ENCODE results near the gene HCFC1. TPM values are rescaled to one million over a fixed set of nuclear protein-coding genes. Genes with fewer than 3 reads are reported as not detected.

Gene HCFC1
- total RNA-seq, 1 experiment from 2014 or later: 95.6 TPM

GRCh38 chrX:153941336-153942252 lies 30.0 kb downstream of the HCFC1 start:
- H3K36me3 Mint-ChIP-seq (ENCODE audit: insufficient read depth, unreplicated experiment): peaks cover 7% of the 10 kb centered on the region
- Histone ChIP-seq H3K4me1 (0 out of 2 replicates have a peak, but pooled peaks cover 6% of the 10 kb centered on the region), H3K9me3 (no peaks in the 10 kb centered on the region), H3K27me3 (replicated peaks; ENCODE audit: control insufficient read depth, insufficient read depth, low read length) (no peaks in the 10 kb centered on the region), H3K4me3 (ENCODE audit: low read depth, low read length) (no peak overlapping the region), H3K36me3 (ENCODE audit: control insufficient read depth, insufficient read depth, low read length) (no peaks in the 10 kb centered on the region)
- H3K27me3 Mint-ChIP-seq (ENCODE audit: insufficient read depth, unreplicated experiment): no peaks in the 10 kb centered on the region
- no peak for TF ChIP-seq CTCF (IDR thresholded peaks at IDR 0.05; ENCODE audit: insufficient read depth in 1 of 2, low read depth in 1 of 2, low read length in 1 of 2, severe bottlenecking in 1 of 2, unreplicated experiment in 1 of 2)
- no TSS peak for BruUV-seq (replicated peaks)
- POLR2A ChIA-PET: no interaction called here
- intact Hi-C loops (cut with micrococcal nuclease; ENCODE audit: unreplicated experiment): no loop called here
- H3K4me1 Mint-ChIP-seq (ENCODE audit: low read depth, unreplicated experiment): peaks cover 5% of the 10 kb centered on the region
- no peak overlapping the region for H3K27ac Mint-ChIP-seq (ENCODE audit: unreplicated experiment)
- no peak for DNase-seq
- H3K4me3 Mint-ChIP-seq (ENCODE audit: unreplicated experiment): no peak overlapping the region
- CTCF ChIA-PET: no interaction called here
- no peaks in the 10 kb centered on the region for H3K9me3 Mint-ChIP-seq (ENCODE audit: unreplicated experiment)

- TF ChIP-seq CTCF (IDR thresholded peaks at IDR 0.05; ENCODE audit: insufficient read depth in 1 of 2, low read depth in 1 of 2, low read length in 1 of 2, severe bottlenecking in 1 of 2, unreplicated experiment in 1 of 2): no peak
- no peak overlapping the region for H3K27ac Mint-ChIP-seq (ENCODE audit: unreplicated experiment)
- Histone ChIP-seq H3K4me3 (ENCODE audit: low read depth, low read length) (no peak overlapping the region), H3K27me3 (replicated peaks; ENCODE audit: control insufficient read depth, insufficient read depth, low read length) (no peaks in the 10 kb centered on the region), H3K4me1 (0 out of 2 replicates have a peak, but pooled peaks cover 6% of the 10 kb centered on the region), H3K36me3 (ENCODE audit: control insufficient read depth, insufficient read depth, low read length) (no peaks in the 10 kb centered on the region), H3K9me3 (no peaks in the 10 kb centered on the region)
- no peaks in the 10 kb centered on the region for H3K27me3 Mint-ChIP-seq (ENCODE audit: insufficient read depth, unreplicated experiment)
- H3K4me3 Mint-ChIP-seq (ENCODE audit: unreplicated experiment): no peak overlapping the region
- CTCF ChIA-PET: interaction anchor here (0.7 kb wide), 1 partner anchor 197 kb away, joined by 3 read pairs; no protein-coding TSS in a partner anchor
- no TSS peak for BruUV-seq (replicated peaks)
- intact Hi-C loops (cut with micrococcal nuclease; ENCODE audit: unreplicated experiment): no loop called here
- H3K4me1 Mint-ChIP-seq (ENCODE audit: low read depth, unreplicated experiment): peaks cover 5% of the 10 kb centered on the region
- POLR2A ChIA-PET: interaction anchor here (0.6 kb wide), 1 partner anchor 11 kb away, joined by 3 read pairs; no protein-coding TSS in a partner anchor
- no peak for DNase-seq
- H3K36me3 Mint-ChIP-seq (ENCODE audit: insufficient read depth, unreplicated experiment): peaks cover 6% of the 10 kb centered on the region
- H3K9me3 Mint-ChIP-seq (ENCODE audit: unreplicated experiment): no peaks in the 10 kb centered on the region
These were observed 32.0 kb downstream of the HCFC1 start for GRCh38 chrX:153939573-153939972.

GRCh38 chrX:153938226-153938786 lies 33.3 kb downstream of the HCFC1 start:
- no peaks in the 10 kb centered on the region for H3K27me3 Mint-ChIP-seq (ENCODE audit: insufficient read depth, unreplicated experiment)
- no peaks in the 10 kb centered on the region for H3K36me3 ChIP-seq (ENCODE audit: control insufficient read depth, insufficient read depth, low read length)
- peaks cover 5% of the 10 kb centered on the region for H3K4me1 Mint-ChIP-seq (ENCODE audit: low read depth, unreplicated experiment)
- ChIA-PET CTCF (no interaction called here), POLR2A (no interaction called here)
- H3K36me3 Mint-ChIP-seq (ENCODE audit: insufficient read depth, unreplicated experiment): peaks cover 6% of the 10 kb centered on the region
- H3K9me3 Mint-ChIP-seq (ENCODE audit: unreplicated experiment): no peaks in the 10 kb centered on the region
- no TSS peak for BruUV-seq (replicated peaks)
- 0 out of 2 replicates have a peak, but pooled peaks cover 6% of the 10 kb centered on the region for H3K4me1 ChIP-seq
- H3K4me3 Mint-ChIP-seq (ENCODE audit: unreplicated experiment): no peak overlapping the region
- H3K27ac Mint-ChIP-seq (ENCODE audit: unreplicated experiment): no peak overlapping the region
- no peak for DNase-seq
- no peak overlapping the region for H3K4me3 ChIP-seq (ENCODE audit: low read depth, low read length)
- no peaks in the 10 kb centered on the region for H3K27me3 ChIP-seq (replicated peaks; ENCODE audit: control insufficient read depth, insufficient read depth, low read length)
- intact Hi-C loops (cut with micrococcal nuclease; ENCODE audit: unreplicated experiment): no loop called here
- no peak for TF ChIP-seq CTCF (IDR thresholded peaks at IDR 0.05; ENCODE audit: insufficient read depth in 1 of 2, low read depth in 1 of 2, low read length in 1 of 2, severe bottlenecking in 1 of 2, unreplicated experiment in 1 of 2)
- H3K9me3 ChIP-seq: no peaks in the 10 kb centered on the region
